ENCODE data around the gene SPANXC. TPM values are rescaled to one million over a fixed set of nuclear protein-coding genes. Genes with fewer than 3 reads are reported as not detected.

The SPANXC gene
- total and polyA plus RNA-seq, 2 of the 4 experiments (the other 2 are of a cell fraction) = not detected

DNA sequence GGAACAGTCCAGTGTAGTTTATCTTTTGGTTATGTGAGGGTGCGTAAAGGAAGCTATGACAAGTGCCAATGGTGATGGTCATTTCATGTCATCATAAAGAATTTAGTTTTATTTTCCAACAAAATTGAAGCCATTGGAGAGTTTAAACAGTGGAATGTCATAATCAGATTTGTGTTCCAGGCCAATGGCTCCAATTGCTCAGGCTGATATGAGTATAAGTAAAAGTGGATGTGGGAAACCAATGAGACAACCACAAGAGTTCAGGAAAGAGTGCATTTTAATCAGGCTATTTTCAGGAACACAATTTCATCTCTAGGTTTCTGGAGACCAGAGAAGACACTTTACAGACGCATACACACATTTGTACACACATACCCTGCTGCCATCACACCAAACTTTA is 20.7 kb downstream of the SPANXC start:
- Histone ChIP-seq H2BK15ac (ENCODE audit: low read depth, low read length) (no peak overlapping the region), H3K27ac (ENCODE audit: insufficient read depth, low read length) (no peak overlapping the region), H4K91ac (ENCODE audit: insufficient read depth, low read depth, low read length) (no peak overlapping the region), H2AK5ac (ENCODE audit: low read depth, low read length) (no peak overlapping the region), H3K18ac (ENCODE audit: low read depth, low read length) (no peak overlapping the region), H3K9ac (ENCODE audit: low read depth, low read length) (no peak overlapping the region), H3K56ac (ENCODE audit: extremely low read depth, insufficient read depth, low read length) (no peak overlapping the region), H3K36me3 (ENCODE audit: control insufficient read depth, insufficient read depth, low read length) (no peaks in the 10 kb centered on the region), H2BK20ac (ENCODE audit: low read depth, low read length) (no peak overlapping the region), H3K4me2 (ENCODE audit: low read depth, low read length) (no peak overlapping the region), H2BK120ac (ENCODE audit: low read depth, low read length) (no peak overlapping the region), H3K9me1 (ENCODE audit: insufficient read depth, low read length) (no peaks in the 10 kb centered on the region), H3K27me3 (ENCODE audit: control insufficient read depth, insufficient read depth, low read length) (no peaks in the 10 kb centered on the region), H3K23ac (ENCODE audit: low read depth, low read length) (no peak overlapping the region), H2AFZ (replicated peaks; ENCODE audit: low read length, poor library complexity) (no peak overlapping the region), H4K8ac (ENCODE audit: low read depth in 2 of 2, low read length in 2 of 2) (no peak overlapping the region), H4K5ac (ENCODE audit: low read depth, low read length) (no peak overlapping the region), H2AK9ac (replicated peaks; ENCODE audit: low read depth, low read length, poor library complexity) (no peak overlapping the region), H3K4me1 (ENCODE audit: control insufficient read depth, insufficient read depth, low read length) (peaks cover 2% of the 10 kb centered on the region; the same call in 1 of the 2 replicates), H3K4me3 (ENCODE audit: insufficient read depth, low read depth, low read length) (no peak overlapping the region), H3K4ac (ENCODE audit: low read depth, low read length) (no peak overlapping the region), H3K14ac (replicated peaks; ENCODE audit: low read depth, low read length) (no peak overlapping the region), H3K9me3 (ENCODE audit: control insufficient read depth, insufficient read depth, low read length) (no peaks in the 10 kb centered on the region), H2BK5ac (ENCODE audit: low read depth, low read length, poor library complexity, severe bottlenecking) (no peak overlapping the region), H3K79me1 (ENCODE audit: low read depth in 1 of 2, low read length in 2 of 2) (no peaks in the 10 kb centered on the region), H4K20me1 (ENCODE audit: insufficient read depth, low read length) (no peaks in the 10 kb centered on the region)
- POLR2A ChIA-PET (ENCODE audit: unreplicated experiment) = no interaction called here
- dilution Hi-C loops (cut with HindIII; ENCODE audit: low sequenced_read_pairs, unreplicated experiment) = no loop called here
- TF ChIP-seq BHLHE40 (IDR thresholded peaks at IDR 0.05; ENCODE audit: low read depth, low read length) = no peak
- TF ChIP-seq MAFK (IDR thresholded peaks at IDR 0.05; ENCODE audit: low read depth, low read length) = no peak
- TF ChIP-seq CHD1 (IDR thresholded peaks at IDR 0.05; ENCODE audit: low read depth, low read length) = no peak
- TF ChIP-seq MAZ (IDR thresholded peaks at IDR 0.05; ENCODE audit: borderline replicate concordance, low read depth, low read length) = no peak
- TF ChIP-seq RFX5 (IDR thresholded peaks at IDR 0.05; ENCODE audit: low read depth, low read length) = no peak
- TF ChIP-seq FOS (IDR thresholded peaks at IDR 0.05; ENCODE audit: low read depth, low read length) = no peak
- no peak for TF ChIP-seq MXI1 (IDR thresholded peaks at IDR 0.05; ENCODE audit: borderline replicate concordance, low read depth, low read length)
- no peak for TF ChIP-seq CEBPB (IDR thresholded peaks at IDR 0.05; ENCODE audit: low read depth, low read length)
- TF ChIP-seq RAD21 (IDR thresholded peaks at IDR 0.05; ENCODE audit: low read length) = no peak
- no peak for TF ChIP-seq SMC3 (IDR thresholded peaks at IDR 0.05; ENCODE audit: low read depth, low read length)
- TF ChIP-seq RCOR1 (IDR thresholded peaks at IDR 0.05; ENCODE audit: insufficient replicate concordance, low read length) = no peak
- TF ChIP-seq, protein P1, sequence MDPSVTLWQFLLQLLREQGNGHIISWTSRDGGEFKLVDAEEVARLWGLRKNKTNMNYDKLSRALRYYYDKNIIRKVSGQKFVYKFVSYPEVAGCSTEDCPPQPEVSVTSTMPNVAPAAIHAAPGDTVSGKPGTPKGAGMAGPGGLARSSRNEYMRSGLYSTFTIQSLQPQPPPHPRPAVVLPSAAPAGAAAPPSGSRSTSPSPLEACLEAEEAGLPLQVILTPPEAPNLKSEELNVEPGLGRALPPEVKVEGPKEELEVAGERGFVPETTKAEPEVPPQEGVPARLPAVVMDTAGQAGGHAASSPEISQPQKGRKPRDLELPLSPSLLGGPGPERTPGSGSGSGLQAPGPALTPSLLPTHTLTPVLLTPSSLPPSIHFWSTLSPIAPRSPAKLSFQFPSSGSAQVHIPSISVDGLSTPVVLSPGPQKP (IDR thresholded peaks at IDR 0.05; ENCODE audit: borderline replicate concordance, low read depth, low read length) = no peak
- BruUV-seq (replicated peaks) = no TSS peak
- intact Hi-C loops (cut with micrococcal nuclease) = no loop called here
- ATAC-seq (ENCODE audit: low read depth) = 0 out of 2 replicates have a peak, but pooled peaks have one; percentile 21
- in situ Hi-C loops (cut with MboI; ENCODE audit: low sequenced_read_pairs) = no loop called here
- WGBS, 2 experiments (ENCODE audit: extremely low coverage in 2 of 2, insufficient read length in 1 of 2) = no CpG with 5 or more reads among the region's 2 CpGs
- CTCF ChIA-PET = no interaction called here
- no peak for DNase-seq
